ENCODE measurements around the gene HES4.

Gene HES4

GRCh38 chr1:1021010-1021919 lies 21.4 kb upstream of the HES4 start (continued):
- TF ChIP-seq FEZF1 (tag by site-specific recombination; IDR thresholded peaks at IDR 0.05), result 0 out of 2 replicates have a peak, but pooled peaks have one; percentile 9
- TF ChIP-seq ZNF561 (tag by site-specific recombination; IDR thresholded peaks at IDR 0.05; ENCODE audit: borderline replicate concordance), result 0 out of 2 replicates have a peak, but pooled peaks have one; percentile 28
- TF ChIP-seq ZEB2 (tag by site-specific recombination; IDR thresholded peaks at IDR 0.05), result peak; percentile 90
- TF ChIP-seq ZSCAN5A (tag by site-specific recombination; IDR thresholded peaks at IDR 0.05), result no peak
- TF ChIP-seq ZNF626 (tag by site-specific recombination; IDR thresholded peaks at IDR 0.05), result no peak
- 0 out of 2 replicates have a peak, but pooled peaks have one; percentile 33 for TF ChIP-seq ZNF449 (tag by site-specific recombination; IDR thresholded peaks at IDR 0.05)
- peak; percentile 98 for TF ChIP-seq KLF1 (tag by site-specific recombination; IDR thresholded peaks at IDR 0.05)
- no peak for TF ChIP-seq ZNF19 (tag by site-specific recombination; IDR thresholded peaks at IDR 0.05; ENCODE audit: low read depth)
- 0 out of 2 replicates have a peak, but pooled peaks have one; percentile 12 for TF ChIP-seq ZNF2 (tag by site-specific recombination; IDR thresholded peaks at IDR 0.05)
- TF ChIP-seq ZXDB (tag by site-specific recombination; IDR thresholded peaks at IDR 0.05), result peak; percentile 95
- TF ChIP-seq, protein P1, sequence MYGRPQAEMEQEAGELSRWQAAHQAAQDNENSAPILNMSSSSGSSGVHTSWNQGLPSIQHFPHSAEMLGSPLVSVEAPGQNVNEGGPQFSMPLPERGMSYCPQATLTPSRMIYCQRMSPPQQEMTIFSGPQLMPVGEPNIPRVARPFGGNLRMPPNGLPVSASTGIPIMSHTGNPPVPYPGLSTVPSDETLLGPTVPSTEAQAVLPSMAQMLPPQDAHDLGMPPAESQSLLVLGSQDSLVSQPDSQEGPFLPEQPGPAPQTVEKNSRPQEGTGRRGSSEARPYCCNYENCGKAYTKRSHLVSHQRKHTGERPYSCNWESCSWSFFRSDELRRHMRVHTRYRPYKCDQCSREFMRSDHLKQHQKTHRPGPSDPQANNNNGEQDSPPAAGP (tag by site-specific recombination; IDR thresholded peaks at IDR 0.05), result peak; percentile 85
- TF ChIP-seq ZIC2 (tag by site-specific recombination; IDR thresholded peaks at IDR 0.05), result peak; percentile 95
- peak; percentile 67 for TF ChIP-seq PRDM10 (tag by site-specific recombination; IDR thresholded peaks at IDR 0.05)
- peak; percentile 65 for TF ChIP-seq ZNF341 (tag by site-specific recombination; IDR thresholded peaks at IDR 0.05; ENCODE audit: low read depth)
- no peak for TF ChIP-seq ZNF138 (tag by site-specific recombination; IDR thresholded peaks at IDR 0.05; ENCODE audit: borderline replicate concordance)
- TF ChIP-seq ZNF76 (tag by site-specific recombination; IDR thresholded peaks at IDR 0.05; ENCODE audit: borderline replicate concordance, low read depth), result peak; percentile 81
- no peak for TF ChIP-seq ZNF175 (tag by site-specific recombination; IDR thresholded peaks at IDR 0.05)
- TF ChIP-seq ZFP41 (tag by site-specific recombination; IDR thresholded peaks at IDR 0.05; ENCODE audit: borderline replicate concordance), result no peak
- peak; percentile 95 for TF ChIP-seq GLIS1 (tag by site-specific recombination; IDR thresholded peaks at IDR 0.05)
- TF ChIP-seq ZNF398 (tag by site-specific recombination; IDR thresholded peaks at IDR 0.05), result peak; percentile 87
- TF ChIP-seq KLF9 (tag by site-specific recombination; IDR thresholded peaks at IDR 0.05; ENCODE audit: low read depth), result peak; percentile 61; the same call in 1 of the 2 replicates
- TF ChIP-seq ZBTB20 (tag by site-specific recombination; IDR thresholded peaks at IDR 0.05), result 0 out of 2 replicates have a peak, but pooled peaks have one; percentile 24
- peak; percentile 50; the same call in 1 of the 2 replicates for TF ChIP-seq ZBTB8A (tag by site-specific recombination; IDR thresholded peaks at IDR 0.05)
- peak; percentile 67; the same call in 1 of the 2 replicates for TF ChIP-seq ZNF501 (tag by site-specific recombination; IDR thresholded peaks at IDR 0.05)
- TF ChIP-seq INSM2 (tag by site-specific recombination; IDR thresholded peaks at IDR 0.05), result no peak

Measured in HEK293 (cell line).